AG10803 (cell line): Measurements from ENCODE around the gene KAT5.

Source experiments
- DNase-seq: peaks from one replicate; pipeline ENCODE4 v3.0.0; 2010; ENCODE audit warnings: low read depth
- H3K4me3 ChIP-seq: 2 replicates; pipeline ENCODE4 v1.5.1; 2011; ENCODE audit warnings: mild to moderate bottlenecking, low read length, control low read depth
- TF ChIP-seq, protein P1 (sequence below): conservative IDR thresholded peaks from 2 replicates; pipeline ENCODE4 v1.5.1; 2011; ENCODE audit warnings: mild to moderate bottlenecking, low read length, control low read depth, inconsistent platforms

The KAT5 gene

DNA sequence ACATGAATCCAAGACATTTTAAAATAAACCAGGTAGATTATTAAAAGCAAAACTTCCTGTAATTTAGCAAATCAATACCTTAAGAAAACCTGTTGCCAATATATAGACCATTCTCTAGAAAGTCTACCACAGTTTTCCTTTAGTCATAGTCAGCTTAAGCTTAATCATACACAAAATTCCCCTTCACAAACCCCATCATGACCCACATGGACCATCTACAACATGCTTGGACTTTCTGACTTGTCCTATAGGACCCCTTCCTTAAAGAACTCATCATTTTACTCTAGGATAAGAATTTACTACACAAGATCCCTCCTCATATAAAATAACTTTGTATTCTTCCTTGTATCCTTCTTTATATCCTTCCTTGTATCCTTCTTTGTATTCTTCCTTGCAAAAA is 24.8 kb downstream of the KAT5 start:
- DNase-seq, result no peak
- TF ChIP-seq, protein P1, sequence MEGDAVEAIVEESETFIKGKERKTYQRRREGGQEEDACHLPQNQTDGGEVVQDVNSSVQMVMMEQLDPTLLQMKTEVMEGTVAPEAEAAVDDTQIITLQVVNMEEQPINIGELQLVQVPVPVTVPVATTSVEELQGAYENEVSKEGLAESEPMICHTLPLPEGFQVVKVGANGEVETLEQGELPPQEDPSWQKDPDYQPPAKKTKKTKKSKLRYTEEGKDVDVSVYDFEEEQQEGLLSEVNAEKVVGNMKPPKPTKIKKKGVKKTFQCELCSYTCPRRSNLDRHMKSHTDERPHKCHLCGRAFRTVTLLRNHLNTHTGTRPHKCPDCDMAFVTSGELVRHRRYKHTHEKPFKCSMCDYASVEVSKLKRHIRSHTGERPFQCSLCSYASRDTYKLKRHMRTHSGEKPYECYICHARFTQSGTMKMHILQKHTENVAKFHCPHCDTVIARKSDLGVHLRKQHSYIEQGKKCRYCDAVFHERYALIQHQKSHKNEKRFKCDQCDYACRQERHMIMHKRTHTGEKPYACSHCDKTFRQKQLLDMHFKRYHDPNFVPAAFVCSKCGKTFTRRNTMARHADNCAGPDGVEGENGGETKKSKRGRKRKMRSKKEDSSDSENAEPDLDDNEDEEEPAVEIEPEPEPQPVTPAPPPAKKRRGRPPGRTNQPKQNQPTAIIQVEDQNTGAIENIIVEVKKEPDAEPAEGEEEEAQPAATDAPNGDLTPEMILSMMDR, result no peak
- H3K4me3 ChIP-seq, result no peak overlapping the region

DNA sequence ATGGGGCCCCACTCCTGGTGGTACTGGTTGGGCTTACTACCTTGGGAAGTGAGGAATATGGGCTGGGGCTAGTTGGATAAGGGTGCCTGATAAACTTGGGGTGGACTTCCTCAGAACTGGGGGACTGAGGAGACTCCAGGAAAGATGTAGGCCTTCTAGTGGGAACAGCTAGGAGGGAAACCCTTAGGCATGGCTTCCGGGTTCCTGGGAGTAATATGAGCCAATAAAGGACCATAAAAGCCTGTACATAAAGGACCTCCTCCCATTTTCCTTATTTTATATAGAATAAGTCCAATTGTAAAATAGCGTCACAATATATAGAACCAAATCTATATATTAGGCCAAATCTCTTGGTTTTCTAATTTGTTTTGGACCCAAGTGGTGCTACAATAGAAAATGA is 27.0 kb downstream of the KAT5 start:
- TF ChIP-seq, protein P1, result no peak

DNA sequence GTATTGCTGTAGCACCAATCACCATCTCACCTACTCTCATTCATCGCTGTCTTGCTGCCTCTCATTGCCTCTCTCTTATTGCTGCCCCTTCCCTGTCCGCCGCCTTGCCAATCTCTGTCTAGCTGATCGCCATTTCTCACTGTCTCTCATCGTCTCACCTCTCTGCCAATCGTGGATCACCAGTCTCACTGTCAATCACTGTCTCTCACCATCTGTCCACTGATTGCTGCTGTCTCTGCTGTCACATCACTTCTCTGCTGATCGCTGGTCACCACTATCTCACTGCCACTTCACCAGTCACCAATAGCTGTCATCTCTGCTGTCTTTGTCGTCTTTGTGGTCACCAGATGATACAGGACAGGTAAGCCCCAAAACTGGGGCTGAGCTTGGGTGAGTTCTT is 29.1 kb downstream of the KAT5 start:
- no peak overlapping the region for H3K4me3 ChIP-seq
- TF ChIP-seq, protein P1, result no peak
- no peak for DNase-seq

More for the DNA sequence above, 27.0 kb downstream of the KAT5 start:
- DNase-seq, result no peak
- H3K4me3 ChIP-seq, result no peak overlapping the region

DNA sequence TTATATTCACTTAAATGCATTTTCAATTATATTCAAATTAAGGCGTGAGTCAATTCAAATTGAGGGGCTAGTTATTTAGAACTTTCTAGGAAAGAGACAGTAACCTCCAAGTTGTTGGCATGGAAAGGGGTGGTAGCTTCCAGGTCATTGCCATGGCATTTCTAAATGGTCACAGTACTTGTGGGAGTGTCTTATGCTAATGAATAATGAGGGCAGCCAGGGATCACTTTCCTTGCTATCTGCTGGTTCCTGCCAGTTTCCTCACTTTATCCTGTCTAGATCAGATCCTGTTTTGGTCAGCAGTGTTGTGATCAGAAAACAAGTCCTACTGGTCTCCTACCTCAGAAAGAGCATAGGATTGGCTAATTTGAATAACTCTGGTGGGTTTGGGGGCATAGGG is 30.3 kb downstream of the KAT5 start:
- no peak for DNase-seq
- TF ChIP-seq, protein P1, result no peak
- no peak overlapping the region for H3K4me3 ChIP-seq

DNA sequence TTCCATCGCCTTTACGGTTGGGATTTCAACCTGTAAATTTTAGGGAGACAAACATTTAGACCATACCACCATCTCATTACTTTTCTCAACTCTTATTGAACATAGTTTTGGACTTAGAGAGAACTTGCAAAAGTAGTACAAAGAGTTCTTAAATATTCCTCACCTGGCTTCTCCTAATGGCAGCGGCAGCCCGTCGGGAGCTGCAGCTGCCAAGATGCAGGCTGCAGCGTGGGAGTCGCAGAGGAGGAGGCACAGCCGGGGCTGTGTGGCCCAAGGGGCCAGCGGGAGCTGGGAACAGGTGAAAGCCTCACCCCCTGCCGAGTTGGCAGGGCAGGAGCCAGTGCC is 31.6 kb downstream of the KAT5 start:
- TF ChIP-seq, protein P1, result no peak
- no peak for DNase-seq
- H3K4me3 ChIP-seq, result no peak overlapping the region

DNA sequence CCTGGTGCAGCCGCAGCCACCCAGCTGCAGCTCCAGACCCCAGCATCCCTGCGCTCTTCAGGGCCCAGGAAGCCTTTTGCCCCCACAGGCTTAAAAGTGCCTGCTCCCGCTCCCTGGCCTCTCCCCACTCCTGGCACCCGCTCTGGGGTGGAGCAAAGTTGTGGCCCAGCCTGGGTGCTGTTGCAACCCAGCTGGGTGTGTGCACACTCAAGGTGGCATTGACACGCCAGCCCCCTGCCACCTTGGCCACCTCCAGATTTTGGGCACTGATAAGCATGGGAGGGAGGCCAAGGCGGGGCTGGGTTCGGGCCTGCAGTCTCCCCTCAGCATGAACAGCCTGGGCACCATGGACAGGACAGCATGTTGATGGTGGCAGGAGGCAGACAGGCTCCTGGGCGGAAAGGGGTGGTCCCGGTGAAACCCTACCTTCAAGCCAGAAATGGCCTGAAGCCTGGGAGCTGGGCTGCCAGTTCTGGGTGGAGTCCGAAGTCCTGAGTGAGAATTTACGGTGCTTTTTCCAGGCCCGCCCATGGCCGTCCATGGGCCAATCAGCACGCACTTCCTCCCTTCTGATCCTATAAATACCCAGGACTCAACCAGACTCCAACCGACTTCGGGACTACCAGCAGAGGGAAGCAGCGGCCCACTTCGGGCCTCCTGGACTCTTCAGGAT is 32.1 kb downstream of the KAT5 start:
- H3K4me3 ChIP-seq, result no peak overlapping the region
- DNase-seq, result peak; percentile 44
- TF ChIP-seq, protein P1, result peak; percentile 55

DNA sequence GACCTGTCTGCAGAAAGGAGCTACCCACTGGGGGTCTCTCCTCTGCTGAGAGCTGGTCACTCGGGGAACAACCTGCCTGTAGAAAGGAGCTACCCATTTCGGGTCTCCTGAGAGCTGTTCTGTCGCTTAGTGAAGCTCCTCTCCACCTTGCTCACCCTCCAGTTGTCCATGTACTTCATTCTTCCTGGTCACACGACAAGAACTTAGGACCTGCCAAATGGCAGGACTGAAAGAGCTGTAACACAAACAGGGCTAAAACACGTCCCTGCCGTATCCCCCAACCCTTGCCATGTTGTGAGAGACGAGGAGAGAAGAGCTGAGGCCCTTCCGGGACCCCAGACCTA is 32.6 kb downstream of the KAT5 start:
- TF ChIP-seq, protein P1, result no peak
- no peak overlapping the region for H3K4me3 ChIP-seq
- no peak for DNase-seq
